ENCODE data around the gene SPEM1.
"Not testable (repeated sequence)": the region's sequence is repeated elsewhere in the genome, so short reads cannot be mapped to it uniquely, and the experiment has no call there.

Gene SPEM1

GRCh38 chr17:7467498-7467897, 47.4 kb downstream of the SPEM1 start:
- Histone ChIP-seq H3K27ac (ENCODE audit: insufficient read depth in 1 of 2, low read depth in 1 of 2, low read length in 2 of 2, poor library complexity in 1 of 2, severe bottlenecking in 2 of 2) (peak overlapping the region; percentile 35 to 49), H3K36me3 (ENCODE audit: control insufficient read depth in 4 of 4, insufficient read depth in 4 of 4, low read length in 3 of 4) (peaks cover 0 to 41% (median 22%) of the 10 kb centered on the region in 4 experiments), H3K4me1 (ENCODE audit: control extremely low read depth in 1 of 4, control insufficient read depth in 4 of 4, insufficient read depth in 4 of 4, low read length in 3 of 4) (peaks cover 6 to 26% (median 20%) of the 10 kb centered on the region in 4 experiments), H3K27me3 (replicated peaks in 2 of 5; ENCODE audit: control insufficient read depth in 4 of 5, insufficient read depth in 5 of 5, low read length in 4 of 5) (no peaks in the 10 kb centered on the region), H3K4me3 (ENCODE audit: control insufficient read depth in 1 of 7, extremely low read depth in 1 of 7, insufficient read depth in 4 of 7, low read depth in 2 of 7, low read length in 6 of 7) (no peak overlapping the region), H3K9me3 (ENCODE audit: control extremely low read depth in 1 of 5, control insufficient read depth in 4 of 5, insufficient read depth in 2 of 5, low read depth in 1 of 5, low read length in 4 of 5) (no peaks in the 10 kb centered on the region)
- ChIA-PET CTCF (interaction anchor here (0.7 to 2.0 kb wide), 9 partner anchors 10 to 93 kb away, joined by 3 to 7 read pairs (median 3); partner anchors contain the start of gene SPEM2), POLR2A (interaction anchor here (0.5 to 1.4 kb wide), 4 partner anchors 8 to 81 kb away, joined by 3 to 5 read pairs (median 4); no protein-coding TSS in a partner anchor)
- DNase-seq: no peak
- 85% methylated on average over 3 of the region's 3 CpGs for WGBS (ENCODE audit: insufficient coverage)

GRCh38 chr17:7468290-7468689, 48.2 kb downstream of the SPEM1 start:
- H3K36me3 ChIP-seq (ENCODE audit: control insufficient read depth in 4 of 4, insufficient read depth in 4 of 4, low read length in 3 of 4): peaks cover 0 to 34% (median 15%) of the 10 kb centered on the region in 4 experiments
- H3K4me3 ChIP-seq (ENCODE audit: control insufficient read depth in 1 of 7, extremely low read depth in 1 of 7, insufficient read depth in 4 of 7, low read depth in 2 of 7, low read length in 6 of 7): no peak overlapping the region
- WGBS (ENCODE audit: insufficient coverage): 97% methylated on average over 11 of the region's 11 CpGs
- ChIA-PET POLR2A (interaction anchor here (0.5 to 1.1 kb wide), 2 partner anchors 12 to 82 kb away, joined by 3 to 4 read pairs; partner anchors contain the start of gene ZBTB4), CTCF (interaction anchor here (1.1 to 1.6 kb wide), 4 partner anchors 11 to 27 kb away, joined by 3 to 6 read pairs (median 4); no protein-coding TSS in a partner anchor)
- no peaks in the 10 kb centered on the region for H3K9me3 ChIP-seq (ENCODE audit: control extremely low read depth in 1 of 5, control insufficient read depth in 4 of 5, insufficient read depth in 2 of 5, low read depth in 1 of 5, low read length in 4 of 5)
- H3K27ac ChIP-seq (ENCODE audit: insufficient read depth in 1 of 2, low read depth in 1 of 2, low read length in 2 of 2, poor library complexity in 1 of 2, severe bottlenecking in 2 of 2): no peak overlapping the region
- peaks cover 6 to 26% (median 21%) of the 10 kb centered on the region in 4 experiments for H3K4me1 ChIP-seq (ENCODE audit: control extremely low read depth in 1 of 4, control insufficient read depth in 4 of 4, insufficient read depth in 4 of 4, low read length in 3 of 4)
- H3K27me3 ChIP-seq (replicated peaks in 2 of 5; ENCODE audit: control insufficient read depth in 4 of 5, insufficient read depth in 5 of 5, low read length in 4 of 5): no peaks in the 10 kb centered on the region
- DNase-seq: no peak

- WGBS (ENCODE audit: insufficient coverage): 93% methylated on average over 10 of the region's 12 CpGs
- Histone ChIP-seq H3K9me3 (ENCODE audit: control extremely low read depth in 1 of 5, control insufficient read depth in 4 of 5, insufficient read depth in 2 of 5, low read depth in 1 of 5, low read length in 4 of 5) (no peaks in the 10 kb centered on the region), H3K4me1 (ENCODE audit: control extremely low read depth in 1 of 4, control insufficient read depth in 4 of 4, insufficient read depth in 4 of 4, low read length in 3 of 4) (peaks cover 6 to 26% (median 21%) of the 10 kb centered on the region in 4 experiments), H3K27ac (ENCODE audit: insufficient read depth in 1 of 2, low read depth in 1 of 2, low read length in 2 of 2, poor library complexity in 1 of 2, severe bottlenecking in 2 of 2) (no peak overlapping the region), H3K4me3 (ENCODE audit: control insufficient read depth in 1 of 7, extremely low read depth in 1 of 7, insufficient read depth in 4 of 7, low read depth in 2 of 7, low read length in 6 of 7) (no peak overlapping the region), H3K36me3 (ENCODE audit: control insufficient read depth in 4 of 4, insufficient read depth in 4 of 4, low read length in 3 of 4) (peaks cover 0 to 27% (median 10%) of the 10 kb centered on the region in 4 experiments), H3K27me3 (replicated peaks in 2 of 5; ENCODE audit: control insufficient read depth in 4 of 5, insufficient read depth in 5 of 5, low read length in 4 of 5) (no peaks in the 10 kb centered on the region)
- ChIA-PET CTCF (interaction anchor here (1.6 kb wide), 1 partner anchor 18 kb away, joined by 6 read pairs; no protein-coding TSS in a partner anchor), POLR2A (interaction anchor here (1.1 kb wide), 1 partner anchor 11 kb away, joined by 4 read pairs; the partner anchor contains the start of gene ZBTB4)
- DNase-seq: no peak
Measured at GRCh38 chr17:7468804-7469389, 48.8 kb downstream of the SPEM1 start.

- H3K9me3 ChIP-seq (ENCODE audit: control extremely low read depth in 1 of 5, control insufficient read depth in 4 of 5, insufficient read depth in 2 of 5, low read depth in 1 of 5, low read length in 4 of 5); H3K27me3 ChIP-seq (replicated peaks in 2 of 5; ENCODE audit: control insufficient read depth in 4 of 5, insufficient read depth in 5 of 5, low read length in 4 of 5); DNase-seq; H3K27ac ChIP-seq (ENCODE audit: insufficient read depth in 1 of 2, low read depth in 1 of 2, low read length in 2 of 2, poor library complexity in 1 of 2, severe bottlenecking in 2 of 2); H3K4me3 ChIP-seq (ENCODE audit: control insufficient read depth in 1 of 7, extremely low read depth in 1 of 7, insufficient read depth in 4 of 7, low read depth in 2 of 7, low read length in 6 of 7): not testable (repeated sequence)
- CTCF ChIA-PET: interaction anchor here (1.2 kb wide), 1 partner anchor 8 kb away, joined by 5 read pairs; no protein-coding TSS in a partner anchor
- H3K36me3 ChIP-seq (ENCODE audit: control insufficient read depth in 4 of 4, insufficient read depth in 4 of 4, low read length in 3 of 4): peaks cover 0 to 25% (median 7%) of the 10 kb centered on the region in 4 experiments
- POLR2A ChIA-PET: interaction anchor here (0.6 kb wide), 1 partner anchor 115 kb away, joined by 3 read pairs; no protein-coding TSS in a partner anchor
- WGBS (ENCODE audit: insufficient coverage): 100% methylated on average over 5 of the region's 12 CpGs
- H3K4me1 ChIP-seq (ENCODE audit: control extremely low read depth in 1 of 4, control insufficient read depth in 4 of 4, insufficient read depth in 4 of 4, low read length in 3 of 4): peaks cover 6 to 26% (median 21%) of the 10 kb centered on the region in 4 experiments
Measured at GRCh38 chr17:7469843-7470242, 49.7 kb downstream of the SPEM1 start.

- DNase-seq; H3K9me3 ChIP-seq (ENCODE audit: control extremely low read depth in 1 of 5, control insufficient read depth in 4 of 5, insufficient read depth in 2 of 5, low read depth in 1 of 5, low read length in 4 of 5); H3K27ac ChIP-seq (ENCODE audit: insufficient read depth in 1 of 2, low read depth in 1 of 2, low read length in 2 of 2, poor library complexity in 1 of 2, severe bottlenecking in 2 of 2); H3K27me3 ChIP-seq (replicated peaks in 2 of 5; ENCODE audit: control insufficient read depth in 4 of 5, insufficient read depth in 5 of 5, low read length in 4 of 5); H3K4me3 ChIP-seq (ENCODE audit: control insufficient read depth in 1 of 7, extremely low read depth in 1 of 7, insufficient read depth in 4 of 7, low read depth in 2 of 7, low read length in 6 of 7): not testable (repeated sequence)
- WGBS (ENCODE audit: insufficient coverage): 98% methylated on average over 6 of the region's 8 CpGs
- H3K4me1 ChIP-seq (ENCODE audit: control extremely low read depth in 1 of 4, control insufficient read depth in 4 of 4, insufficient read depth in 4 of 4, low read length in 3 of 4): peaks cover 6 to 26% (median 21%) of the 10 kb centered on the region in 4 experiments
- H3K36me3 ChIP-seq (ENCODE audit: control insufficient read depth in 4 of 4, insufficient read depth in 4 of 4, low read length in 3 of 4): peaks cover 0 to 23% (median 6%) of the 10 kb centered on the region in 4 experiments
- CTCF ChIA-PET: interaction anchor here (1.2 kb wide), 1 partner anchor 9 kb away, joined by 5 read pairs; no protein-coding TSS in a partner anchor
- POLR2A ChIA-PET: interaction anchor here (1.3 to 1.5 kb wide), 2 partner anchors 10 to 13 kb away, joined by 3 to 6 read pairs; no protein-coding TSS in a partner anchor
Measured at GRCh38 chr17:7470457-7470973, 50.4 kb downstream of the SPEM1 start.
